Ovary (tissue), 9 donors: ENCODE data around the gene ASB5. TPM values are rescaled to one million over a fixed set of nuclear protein-coding genes. Genes with fewer than 3 reads are reported as not detected.

Experiments
- DNase-seq, 5 donors: peaks; one replicate each; pipeline ENCODE4 v3.0.0-alpha.2; 2019 to 2020
- H3K27ac ChIP-seq, 2 donors: fragments of 200-600 bp; one replicate each; pipeline versions ENCODE4 v1.5.1 to v1.8.0; 2019 to 2022
- H3K27me3 ChIP-seq: fragments of 200-600 bp; one replicate; pipeline ENCODE4 v1.8.0; 2022
- H3K36me3 ChIP-seq: fragments of 200-600 bp; sonication (generic); one replicate; pipeline ENCODE4 v1.5.1; 2019
- H3K4me1 ChIP-seq: one replicate; pipeline ENCODE4 v1.8.1; 2013; ENCODE audit warnings: mild to moderate bottlenecking, moderate library complexity; ENCODE audit not compliant: insufficient read depth
- H3K4me3 ChIP-seq: fragments of 200-600 bp; sonication (generic); one replicate; pipeline ENCODE4 v1.5.1; 2017
- H3K9me3 ChIP-seq, 2 donors: fragments of 200-600 bp in 1 of 2; sonication (generic) in 1 of 2; one replicate each; pipeline versions ENCODE4 v1.5.1 to v1.8.1; 2013 to 2019; ENCODE audit warnings: mild to moderate bottlenecking in 1 of 2, moderate library complexity in 1 of 2
- CTCF ChIP-seq, 3 donors: fragments of 450-650 bp in 2 of 3; fragments of 200-600 bp in 1 of 3; IDR thresholded peaks; one replicate each; pipeline versions ENCODE4 v1.5.1 to v1.8.0; 2016 to 2022; ENCODE audit warnings: antibody characterized with exemption in 3 of 3, mild to moderate bottlenecking in 1 of 3
- EP300 ChIP-seq: sonication (generic); formaldehyde crosslinking; IDR thresholded peaks from one replicate; pipeline ENCODE4 v1.6.1; 2017; ENCODE audit warnings: antibody characterized with exemption
- POLR2A ChIP-seq: fragments of 450-650 bp; IDR thresholded peaks from one replicate; pipeline ENCODE4 v1.6.1; 2017; ENCODE audit warnings: antibody characterized with exemption, mild to moderate bottlenecking, moderate library complexity
- WGBS, 3 donors: extraction: QIAGEN DNeasy Blood & Tissue Kit in 1 of 3; methylation state at CpG; one replicate each; pipeline versions ENCODE4 v1.1.5 to v1.1.7; 2013 to 2017; 5-methylcytosine and 5-hydroxymethylcytosine counted together
- intact Hi-C, 4 donors: fragments of 100-400 bp; cut with DNase I; formaldehyde crosslinking; loops; one replicate each; pipeline versions ENCODE4 v1.11.0 to v1.15.1; 2022 to 2023
- polyA plus RNA-seq, 2 donors: library from polyadenylated mRNA; stranded (reverse); fragments of 200-250 nt in 1 of 2; fragments of 350-450 nt in 1 of 2; fragmentation: Illumina TruSeq in 1 of 2; extraction: RNeasy Lipid Tissue Mini Kit (QIAGEN cat#74804) in 1 of 2; gene quantifications; one replicate each; pipeline ENCODE4 v1.2.3, GENCODE V29; 2013 to 2014
- total RNA-seq, 7 donors: library from RNA; depleted of rRNA in 2 of 7; stranded (reverse); fragments of >200 nt in 2 of 7; fragmentation: NEBNext Ultra II Directional in 3 of 7; extraction: Animal tissue kit (Norgen Biotek cat#: 25700) in 3 of 7; gene quantifications; one replicate each; pipeline versions ENCODE4 v1.1.0 to v1.2.4, GENCODE V29; 2016 to 2023
- donor health status: DM: no; HTN: no; CAD: no; lungs with moderate emphysema.
- donor health status: DM: no; HTN: no; CAD: no.
- donor health status: Bipolar disorder and iron deficiency.
- donor health status: DM: yes; HTN: yes; CAD: no.
- donor health status: DM: no; HTN: no; CAD: no.
- donor health status: DM: yes; HTN: yes; CAD: no.

The ASB5 gene
- total and polyA plus RNA-seq, 9 donors, result 0.11 to 0.37 (median 0.23) TPM; not detected in 6

GRCh38 chr4:176270669-176271068, 1.6 kb upstream of the ASB5 start:
- H3K9me3 ChIP-seq, result no peaks in the 10 kb centered on the region
- no peak overlapping the region for H3K27ac ChIP-seq
- no peak overlapping the region for H3K4me3 ChIP-seq
- TF ChIP-seq CTCF (IDR thresholded peaks at IDR 0.05) (no peak), POLR2A (no peak), EP300 (no peak)
- H3K4me1 ChIP-seq, result no peaks in the 10 kb centered on the region
- DNase-seq, result no peak
- H3K27me3 ChIP-seq, result no peaks in the 10 kb centered on the region
- no peaks in the 10 kb centered on the region for H3K36me3 ChIP-seq
- WGBS, 3 donors, result 43 to 56% (median 53%) methylated on average over 5 of the region's 5 CpGs
- intact Hi-C loops, result no loop called here

GRCh38 chr4:176266026-176266425, 3.0 kb downstream of the ASB5 start:
- no peaks in the 10 kb centered on the region for H3K4me1 ChIP-seq
- no peak for TF ChIP-seq CTCF (IDR thresholded peaks at IDR 0.05)
- TF ChIP-seq EP300, result no peak
- no peak for TF ChIP-seq POLR2A
- no peaks in the 10 kb centered on the region for H3K36me3 ChIP-seq
- H3K27ac ChIP-seq, result no peak overlapping the region
- no peaks in the 10 kb centered on the region for H3K27me3 ChIP-seq
- H3K9me3 ChIP-seq, result no peaks in the 10 kb centered on the region
- intact Hi-C loops, result no loop called here
- H3K4me3 ChIP-seq, result no peak overlapping the region
- no peak for DNase-seq
- WGBS, 3 donors, result 94 to 95% (median 94%) methylated on average over 2 of the region's 2 CpGs

GRCh38 chr4:176262243-176262642, 6.8 kb downstream of the ASB5 start:
- Histone ChIP-seq H3K27ac (no peak overlapping the region), H3K4me1 (no peaks in the 10 kb centered on the region)
- intact Hi-C loops, result no loop called here

GRCh38 chr4:176261481-176261880, 7.5 kb downstream of the ASB5 start:
- Histone ChIP-seq H3K27ac (no peak overlapping the region), H3K27me3 (no peaks in the 10 kb centered on the region), H3K9me3 (no peaks in the 10 kb centered on the region), H3K4me1 (no peaks in the 10 kb centered on the region), H3K36me3 (no peaks in the 10 kb centered on the region), H3K4me3 (no peak overlapping the region)
- no peak for DNase-seq
- TF ChIP-seq CTCF (IDR thresholded peaks at IDR 0.05) (no peak), POLR2A (no peak), EP300 (no peak)
- 50 to 62% (median 54%) methylated on average over 3 of the region's 3 CpGs for WGBS, 3 donors
- intact Hi-C loops, result no loop called here

More at GRCh38 chr4:176262243-176262642, 6.8 kb downstream of the ASB5 start:
- Histone ChIP-seq H3K4me3 (no peak overlapping the region), H3K36me3 (no peaks in the 10 kb centered on the region), H3K27me3 (no peaks in the 10 kb centered on the region), H3K9me3 (no peaks in the 10 kb centered on the region)
- TF ChIP-seq POLR2A (no peak), EP300 (no peak), CTCF (IDR thresholded peaks at IDR 0.05) (no peak)
- no peak for DNase-seq

- TF ChIP-seq EP300 (no peak), POLR2A (no peak), CTCF (IDR thresholded peaks at IDR 0.05) (no peak)
- no peak overlapping the region for H3K4me3 ChIP-seq
- H3K27me3 ChIP-seq, result no peaks in the 10 kb centered on the region
- DNase-seq, result no peak
- no peaks in the 10 kb centered on the region for H3K4me1 ChIP-seq
- no peak overlapping the region for H3K27ac ChIP-seq
- intact Hi-C loops, result no loop called here
- H3K9me3 ChIP-seq, result no peaks in the 10 kb centered on the region
- 88 to 95% (median 93%) methylated on average over 3 of the region's 3 CpGs for WGBS, 3 donors
- H3K36me3 ChIP-seq, result no peaks in the 10 kb centered on the region
These were observed 8.0 kb downstream of the ASB5 start for GRCh38 chr4:176261018-176261417.
